HG03280 (cell line): ENCODE measurements around the gene SUPT5H.

Experiments used
- ATAC-seq: cut with Tn5 transposase; IDR thresholded peaks from one replicate; pipeline ENCODE4 v1.9.1; 2021; ENCODE audit warnings: mild to moderate bottlenecking, moderate library complexity; ENCODE audit not compliant: unreplicated experiment

SUPT5H gene

GRCh38 chr19:39518458-39518857 is 73.1 kb downstream of the SUPT5H start:
- no peak for ATAC-seq

GRCh38 chr19:39518975-39519374 is 73.6 kb downstream of the SUPT5H start:
- no peak for ATAC-seq

- no peak for ATAC-seq
Measured at GRCh38 chr19:39520541-39521484, 75.4 kb downstream of the SUPT5H start.

GRCh38 chr19:39524495-39524894 is 79.1 kb downstream of the SUPT5H start:
- ATAC-seq: no peak

- no peak for ATAC-seq
Measured at GRCh38 chr19:39525205-39525604, 79.8 kb downstream of the SUPT5H start.
